ENCODE results near the gene DIO3. TPM values are rescaled to one million over a fixed set of nuclear protein-coding genes. Genes with fewer than 3 reads are reported as not detected.

The DIO3 gene
- total RNA-seq, 1 experiment from 2014 or later: not detected

GRCh38 chr14:101544550-101544949 is 16.7 kb upstream of the DIO3 start:
- H4K91ac ChIP-seq (ENCODE audit: insufficient read length, low read depth, low read length): no peak overlapping the region
- H2BK20ac ChIP-seq (ENCODE audit: low read depth, low read length, poor library complexity, severe bottlenecking): no peak overlapping the region
- H3K4me1 Mint-ChIP-seq: peaks cover 3 to 11% of the 10 kb centered on the region in 2 experiments; a peak in 3 of 4 replicates
- no peak overlapping the region for H2AK5ac ChIP-seq (ENCODE audit: insufficient read length, low read length)
- peaks cover 37% of the 10 kb centered on the region for H3K27me3 Mint-ChIP-seq (ENCODE audit: low read depth)
- H3K4me2 ChIP-seq (ENCODE audit: insufficient read depth, insufficient read length, low read length): no peak overlapping the region
- H4K20me1 ChIP-seq (ENCODE audit: control insufficient read depth, insufficient read depth, insufficient read length): no peaks in the 10 kb centered on the region
- no peaks in the 10 kb centered on the region for H3K27me3 ChIP-seq (ENCODE audit: insufficient read depth, low read length)
- no peak overlapping the region for H2AFZ ChIP-seq (ENCODE audit: low read length)
- H3K79me2 ChIP-seq (ENCODE audit: insufficient read depth, low read length): no peaks in the 10 kb centered on the region
- no peak overlapping the region for H2BK15ac ChIP-seq (ENCODE audit: low read depth, low read length)
- no peak overlapping the region for H3K23ac ChIP-seq (ENCODE audit: insufficient read length, low read depth, low read length)
- H2BK120ac ChIP-seq (ENCODE audit: low read depth, low read length, poor library complexity, severe bottlenecking): no peak overlapping the region
- H4K5ac ChIP-seq (ENCODE audit: insufficient read length, low read depth, low read length): no peak overlapping the region
- no peaks in the 10 kb centered on the region for H3K4me1 ChIP-seq (ENCODE audit: insufficient read depth, low read length)
- WGBS (ENCODE audit: extremely low coverage, insufficient read length, low lambda C conversion rate): no CpG with 5 or more reads among the region's 9 CpGs
- no peaks in the 10 kb centered on the region for H3K79me1 ChIP-seq (ENCODE audit: insufficient read depth, low read depth, low read length, poor library complexity, severe bottlenecking)
- peaks cover 6% of the 10 kb centered on the region for H3K9me3 ChIP-seq (ENCODE audit: control insufficient read depth, low read depth, low read length)
- DNase-seq: no peak
- H3K9ac ChIP-seq (ENCODE audit: extremely low read depth, insufficient read length, low read length): no peak overlapping the region
- no peak overlapping the region for H3K56ac ChIP-seq (ENCODE audit: insufficient read length, low read depth, low read length)
- peaks cover 0 to 6% (median 2%) of the 10 kb centered on the region in 3 experiments; a peak in 3 of 7 replicates for H3K36me3 Mint-ChIP-seq (ENCODE audit: insufficient read depth in 1 of 3, low read depth in 3 of 3)
- H2BK5ac ChIP-seq (ENCODE audit: insufficient read length, low read length): no peak overlapping the region
- H3K27ac Mint-ChIP-seq: no peak overlapping the region; a peak in 1 of 7 replicates
- TF ChIP-seq CTCF (conservative IDR thresholded peaks at IDR 0.05): no peak
- no peak overlapping the region for H2BK12ac ChIP-seq (ENCODE audit: insufficient read length, low read depth, low read length)
- peaks cover 7 to 12% of the 10 kb centered on the region in 2 experiments for H3K9me3 Mint-ChIP-seq
- no peak overlapping the region for H3K18ac ChIP-seq (ENCODE audit: insufficient read length, low read depth, low read length)
- H3K27ac ChIP-seq (ENCODE audit: insufficient read length, low read depth, low read length): no peak overlapping the region
- H4K8ac ChIP-seq (replicated peaks; ENCODE audit: insufficient read length, low read depth, low read length): no peak overlapping the region
- no peaks in the 10 kb centered on the region for H3K23me2 ChIP-seq (ENCODE audit: insufficient read length, low read depth, low read length, poor library complexity, severe bottlenecking)
- no peak overlapping the region for H3K4ac ChIP-seq (ENCODE audit: low read depth, low read length)
- H3K4me3 Mint-ChIP-seq: 0 out of 5 replicates have a peak overlapping the region, but pooled peaks of 1 of the 2 experiments have one; percentile 42
- no peak overlapping the region for H3K14ac ChIP-seq (ENCODE audit: insufficient read depth, low read length)
- no peak overlapping the region for H3T11ph ChIP-seq (ENCODE audit: low read length)

Measured in H9 (cell line).